Thyroid gland (tissue), 4 donors: ENCODE data around the gene RNU6-7.

Experiments used
- CTCF ChIP-seq, 6 experiments: fragments of 200-600 bp in 3 of 6; fragments of 450-650 bp in 3 of 6; sonication (generic) in 3 of 6; IDR thresholded peaks; one replicate each; pipeline ENCODE4 v1.5.1; 2016 to 2019; ENCODE audit warnings: antibody characterized with exemption in 6 of 6, mild to moderate bottlenecking in 2 of 6, inconsistent platforms in 1 of 6, moderate library complexity in 1 of 6
- POLR2A ChIP-seq, 2 donors: fragments of 450-650 bp; IDR thresholded peaks; one replicate each; pipeline ENCODE4 v1.6.1; 2017; ENCODE audit warnings: antibody characterized with exemption in 2 of 2, mild to moderate bottlenecking in 2 of 2, moderate library complexity in 1 of 2

GRCh38 chr14:32226056-32226455 is 24.2 kb downstream of the RNU6-7 start:
- TF ChIP-seq POLR2A (IDR thresholded peaks at IDR 0.05) (peak in 1 of 2 donors; percentile 16), CTCF (IDR thresholded peaks at IDR 0.05) (no peak)
